AG04449 (cell line): ENCODE data around the gene PARP12.

Experiments used
- CTCF ChIA-PET: fragments of 350-600 bp; formaldehyde crosslinking; extraction: SDS; loops from one replicate; lab custom pipeline; 2021; ENCODE audit warnings: antibody characterized with exemption; lab: Yijun Ruan, JAX
- POLR2A ChIA-PET: fragments of 400-600, 350-600 bp; formaldehyde crosslinking; extraction: SDS; loops from one replicate; lab custom pipeline; 2020; ENCODE audit warnings: antibody characterized with exemption, inconsistent platforms; lab: Yijun Ruan, JAX
- DNase-seq: peaks from one replicate; pipeline ENCODE4 v3.0.0-alpha.2; 2010; ENCODE audit warnings: low read depth, low spot score
- H3K4me3 ChIP-seq: 2 replicates; pipeline ENCODE4 v1.5.1; 2011; ENCODE audit warnings: low read depth, mild to moderate bottlenecking, control low read depth, low read length
- TF ChIP-seq, protein P1 (sequence below): IDR thresholded peaks from one replicate; pipeline ENCODE4 v1.5.1; 2011; ENCODE audit warnings: mild to moderate bottlenecking, moderate library complexity, low read length, control low read depth, inconsistent platforms; ENCODE audit not compliant: insufficient read depth; ENCODE audit errors: missing control alignments

The PARP12 gene

DNA sequence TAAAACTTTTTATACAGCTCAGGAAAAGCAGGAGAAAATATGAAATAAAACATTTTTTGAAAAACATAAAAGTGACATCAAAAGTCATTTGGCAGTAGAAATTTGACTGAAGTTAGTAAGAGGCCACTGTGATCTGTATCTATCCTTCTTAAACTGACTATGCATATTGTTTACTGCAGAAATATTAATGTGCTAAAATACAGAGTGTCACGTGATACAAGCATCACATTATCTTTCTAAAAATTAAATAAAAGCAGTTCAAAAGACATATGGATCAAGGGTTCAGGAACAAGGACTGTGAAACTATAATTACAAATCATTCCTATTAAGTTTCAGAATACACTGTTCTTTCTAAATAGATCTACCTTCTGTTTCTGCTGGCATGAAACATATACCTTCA is 33.7 kb downstream of the PARP12 start:
- POLR2A ChIA-PET: no interaction called here
- TF ChIP-seq, protein P1, sequence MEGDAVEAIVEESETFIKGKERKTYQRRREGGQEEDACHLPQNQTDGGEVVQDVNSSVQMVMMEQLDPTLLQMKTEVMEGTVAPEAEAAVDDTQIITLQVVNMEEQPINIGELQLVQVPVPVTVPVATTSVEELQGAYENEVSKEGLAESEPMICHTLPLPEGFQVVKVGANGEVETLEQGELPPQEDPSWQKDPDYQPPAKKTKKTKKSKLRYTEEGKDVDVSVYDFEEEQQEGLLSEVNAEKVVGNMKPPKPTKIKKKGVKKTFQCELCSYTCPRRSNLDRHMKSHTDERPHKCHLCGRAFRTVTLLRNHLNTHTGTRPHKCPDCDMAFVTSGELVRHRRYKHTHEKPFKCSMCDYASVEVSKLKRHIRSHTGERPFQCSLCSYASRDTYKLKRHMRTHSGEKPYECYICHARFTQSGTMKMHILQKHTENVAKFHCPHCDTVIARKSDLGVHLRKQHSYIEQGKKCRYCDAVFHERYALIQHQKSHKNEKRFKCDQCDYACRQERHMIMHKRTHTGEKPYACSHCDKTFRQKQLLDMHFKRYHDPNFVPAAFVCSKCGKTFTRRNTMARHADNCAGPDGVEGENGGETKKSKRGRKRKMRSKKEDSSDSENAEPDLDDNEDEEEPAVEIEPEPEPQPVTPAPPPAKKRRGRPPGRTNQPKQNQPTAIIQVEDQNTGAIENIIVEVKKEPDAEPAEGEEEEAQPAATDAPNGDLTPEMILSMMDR: no peak
- DNase-seq: no peak
- H3K4me3 ChIP-seq: no peak overlapping the region
- CTCF ChIA-PET: interaction anchor here (1.6 kb wide), 1 partner anchor 297 kb away, joined by 3 read pairs; no protein-coding TSS in a partner anchor

DNA sequence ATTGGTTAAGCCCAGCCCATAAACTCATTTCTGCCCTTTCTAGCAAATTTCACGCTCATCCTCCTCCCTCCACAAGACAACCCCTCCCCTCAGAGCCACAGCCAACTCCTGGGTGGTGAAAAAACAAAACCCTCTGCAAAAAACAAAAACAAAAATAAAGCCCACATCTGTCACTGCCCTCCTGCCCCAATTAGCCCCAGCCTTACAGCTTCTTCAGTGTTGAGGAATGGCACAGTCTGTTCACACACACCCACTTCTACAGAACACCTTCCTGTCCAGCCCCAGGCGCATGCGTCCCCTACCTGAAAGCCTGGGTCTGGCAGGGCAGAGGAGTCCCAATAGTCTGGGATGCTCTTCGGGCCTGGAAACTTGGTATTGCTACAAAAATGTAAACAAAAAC is 34.4 kb downstream of the PARP12 start:
- TF ChIP-seq, protein P1: no peak
- no peak for DNase-seq
- ChIA-PET CTCF (interaction anchor here (1.6 kb wide), 1 partner anchor 298 kb away, joined by 3 read pairs; no protein-coding TSS in a partner anchor), POLR2A (no interaction called here)
- H3K4me3 ChIP-seq: no peak overlapping the region

DNA sequence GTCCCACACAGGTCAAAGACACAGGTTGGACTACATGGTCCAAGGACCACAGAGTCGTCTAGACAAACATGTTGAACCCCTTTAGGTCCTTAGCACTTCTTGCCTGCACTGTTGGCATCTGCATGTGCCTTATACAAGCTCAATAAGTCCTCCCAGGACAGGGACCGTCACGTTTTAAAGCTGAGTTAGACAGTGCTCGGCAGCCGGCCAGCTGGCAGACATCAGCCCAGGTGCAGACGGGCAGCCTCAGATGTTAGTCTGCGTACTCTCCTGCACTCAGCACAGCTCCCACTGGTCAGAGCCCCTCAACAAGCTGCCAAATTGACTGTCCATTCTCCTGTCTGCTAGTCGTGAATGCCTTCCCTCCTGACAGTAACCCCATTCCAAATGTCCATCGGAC is 34.9 kb downstream of the PARP12 start:
- no peak for DNase-seq
- TF ChIP-seq, protein P1: no peak
- H3K4me3 ChIP-seq: no peak overlapping the region
- ChIA-PET POLR2A (no interaction called here), CTCF (no interaction called here)

DNA sequence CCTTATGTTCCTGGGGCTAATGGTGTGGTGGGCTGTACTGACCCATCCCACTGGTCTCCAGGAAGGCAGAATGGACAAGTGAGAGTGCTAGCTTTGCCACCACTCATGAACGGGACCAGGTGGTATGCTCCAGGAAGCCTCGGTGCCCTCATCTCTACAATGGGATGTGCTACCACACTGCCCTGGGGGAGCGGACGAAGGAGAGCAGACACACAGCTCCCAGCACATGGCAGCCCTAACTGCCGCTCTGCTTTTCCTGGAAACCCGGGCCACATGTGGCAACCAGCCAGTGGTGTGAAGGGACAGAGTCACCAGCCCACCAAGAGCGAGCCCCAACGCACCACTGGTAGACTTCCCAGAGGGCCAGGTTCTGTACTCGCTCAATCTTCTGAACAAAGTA is 35.8 kb downstream of the PARP12 start:
- POLR2A ChIA-PET: no interaction called here
- no peak for DNase-seq
- CTCF ChIA-PET: no interaction called here

DNA sequence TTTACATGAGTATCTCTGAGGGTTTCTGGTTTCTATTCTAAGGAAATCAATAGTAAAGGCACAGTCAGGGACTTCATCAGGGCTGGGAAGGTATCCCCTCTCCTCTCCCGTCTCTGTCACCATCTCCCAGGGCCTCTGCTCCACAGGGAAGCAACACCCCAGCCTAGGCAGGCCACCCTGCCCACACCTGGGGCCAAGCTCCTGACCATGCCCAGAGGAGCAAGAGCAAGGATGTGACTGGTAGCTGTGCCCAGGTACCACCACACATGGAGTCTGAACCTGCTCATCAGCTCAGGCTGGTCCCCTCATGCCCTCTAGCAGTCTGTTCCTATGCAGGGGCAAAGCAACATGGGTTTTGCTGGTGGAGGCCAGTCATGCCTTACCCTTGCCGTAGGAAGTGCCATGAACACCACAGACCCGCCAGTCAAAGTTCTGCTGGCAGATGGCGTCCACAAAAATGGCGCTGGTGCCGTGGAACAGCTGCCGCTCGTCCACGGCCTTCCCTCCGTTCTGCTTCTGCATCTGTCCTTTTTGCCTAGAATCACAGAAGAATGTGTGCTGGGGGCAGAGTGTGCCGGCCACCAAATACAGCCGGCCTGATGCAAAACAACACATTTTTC is 36.8 kb downstream of the PARP12 start:
- POLR2A ChIA-PET: no interaction called here
- no peak for DNase-seq
- TF ChIP-seq, protein P1: no peak
- CTCF ChIA-PET: no interaction called here
- H3K4me3 ChIP-seq: no peak overlapping the region

More for the DNA sequence above, 35.8 kb downstream of the PARP12 start:
- TF ChIP-seq, protein P1: no peak
- no peak overlapping the region for H3K4me3 ChIP-seq

DNA sequence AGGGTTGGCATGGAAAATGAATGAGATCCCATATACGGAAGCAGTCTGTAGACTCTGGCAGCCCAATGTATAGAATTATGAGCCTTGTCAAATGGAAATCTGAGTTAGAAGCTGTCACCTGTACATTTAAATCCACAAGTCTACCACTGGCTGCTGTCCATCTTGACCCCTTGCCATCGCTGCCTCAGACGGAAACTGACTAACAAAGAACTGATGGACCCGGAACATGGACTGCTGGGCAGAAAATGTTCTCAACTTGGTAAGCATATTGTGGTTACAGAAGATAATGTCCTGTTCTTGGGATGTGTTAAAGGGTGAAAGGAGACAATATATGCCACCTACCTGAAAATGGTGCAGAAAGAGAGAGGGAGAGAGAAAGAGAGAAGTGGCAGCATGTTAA is 37.5 kb downstream of the PARP12 start:
- POLR2A ChIA-PET: no interaction called here
- CTCF ChIA-PET: no interaction called here
- no peak overlapping the region for H3K4me3 ChIP-seq
- no peak for DNase-seq
- TF ChIP-seq, protein P1: no peak
